Activated T-cell treated with anti-CD3 and anti-CD28 coated beads for 4 hours (primary cell): ENCODE results near the gene ADGRL1.

ENCODE experiments used
- DNase-seq: peaks from one replicate; pipeline ENCODE4 v3.0.0-alpha.2; 2020

Gene ADGRL1

DNA sequence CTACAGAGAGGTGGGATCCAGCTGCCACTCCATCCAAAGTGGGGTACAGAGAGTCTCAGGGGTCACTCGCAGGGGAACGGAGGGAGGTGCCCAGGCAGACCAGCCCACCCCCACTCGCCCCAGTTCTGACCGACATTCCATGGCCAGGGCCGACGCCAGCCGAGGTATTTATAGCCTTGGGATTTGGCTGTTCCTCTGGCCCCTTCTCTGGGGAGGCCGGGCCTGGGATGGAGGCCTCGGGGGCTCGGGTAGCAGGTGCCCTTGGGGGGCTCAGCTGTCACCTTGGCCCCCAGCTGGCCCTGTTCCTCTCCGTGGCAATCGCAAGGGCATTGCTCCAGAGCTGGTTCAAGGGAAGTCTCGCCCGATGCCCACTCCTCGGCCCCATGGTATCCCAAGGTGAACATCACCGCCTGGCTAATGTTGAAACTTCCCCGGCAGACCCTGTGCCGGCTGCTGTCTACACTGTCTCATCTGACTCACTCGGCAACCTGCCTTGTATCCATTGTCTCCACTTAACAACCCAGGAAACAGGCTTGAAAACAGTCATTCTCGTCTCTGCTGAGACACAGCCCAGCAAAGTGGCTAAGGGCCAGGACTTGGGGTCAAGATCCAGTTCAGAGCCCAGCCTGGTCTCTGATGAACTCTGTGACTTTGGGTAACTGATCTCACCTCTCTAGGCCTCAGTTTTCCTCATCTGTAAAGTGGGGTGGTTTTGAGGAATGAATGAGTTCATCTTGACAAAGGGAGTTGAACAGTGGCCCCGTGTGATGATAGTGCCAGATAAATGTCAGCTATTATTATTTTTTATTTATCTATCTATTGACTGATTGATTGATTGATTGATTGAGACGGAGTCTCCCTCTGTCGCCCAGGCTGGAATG is 98.1 kb downstream of the ADGRL1 start:
- DNase-seq, result no peak

DNA sequence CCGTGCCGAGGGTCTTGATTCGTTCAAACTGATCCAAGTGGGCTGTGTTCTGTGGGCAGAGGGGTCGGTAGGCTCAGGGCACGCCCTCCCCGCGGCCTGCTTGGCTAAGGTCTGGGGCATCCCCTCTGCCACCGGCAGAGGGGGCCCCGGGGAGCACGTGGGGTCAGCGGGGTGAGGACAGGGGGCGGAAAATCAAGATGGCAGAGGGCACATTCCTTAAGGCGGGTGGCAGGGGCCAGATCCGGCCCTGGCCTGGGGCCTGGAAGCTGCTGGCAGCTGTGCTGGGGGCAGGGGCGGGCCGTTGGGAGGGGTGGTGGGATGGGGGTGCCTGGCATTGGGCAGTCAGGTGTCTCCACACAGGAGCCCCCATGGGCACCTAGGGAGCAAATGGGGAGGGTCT is 99.1 kb downstream of the ADGRL1 start:
- no peak for DNase-seq

GRCh38 chr19:14105680-14106079 is 100.3 kb downstream of the ADGRL1 start:
- DNase-seq, result no peak

DNA sequence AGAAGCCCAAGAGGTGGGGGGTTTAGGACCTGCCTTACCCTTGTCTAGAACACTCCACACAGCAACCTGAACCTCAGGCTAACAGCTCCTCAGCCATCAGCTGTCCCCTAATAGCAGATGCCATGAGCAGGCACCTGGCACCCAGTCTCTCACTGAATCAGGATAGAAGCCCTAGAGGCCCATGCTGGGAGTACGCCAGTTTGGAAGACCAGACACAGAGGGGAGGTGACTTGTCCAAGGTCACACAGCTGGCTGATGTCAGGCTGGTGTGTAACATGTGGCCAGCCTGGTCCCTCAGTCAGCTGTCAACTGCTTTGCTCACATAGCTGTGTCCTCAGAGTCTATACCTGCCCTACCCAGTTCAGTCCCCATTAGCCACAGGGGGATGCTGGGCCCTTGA is 102.7 kb downstream of the ADGRL1 start:
- DNase-seq, result no peak

GRCh38 chr19:14102756-14103155 is 103.2 kb downstream of the ADGRL1 start:
- no peak for DNase-seq

- DNase-seq, result no peak
These were observed 103.8 kb downstream of the ADGRL1 start for GRCh38 chr19:14102102-14102696.

DNA sequence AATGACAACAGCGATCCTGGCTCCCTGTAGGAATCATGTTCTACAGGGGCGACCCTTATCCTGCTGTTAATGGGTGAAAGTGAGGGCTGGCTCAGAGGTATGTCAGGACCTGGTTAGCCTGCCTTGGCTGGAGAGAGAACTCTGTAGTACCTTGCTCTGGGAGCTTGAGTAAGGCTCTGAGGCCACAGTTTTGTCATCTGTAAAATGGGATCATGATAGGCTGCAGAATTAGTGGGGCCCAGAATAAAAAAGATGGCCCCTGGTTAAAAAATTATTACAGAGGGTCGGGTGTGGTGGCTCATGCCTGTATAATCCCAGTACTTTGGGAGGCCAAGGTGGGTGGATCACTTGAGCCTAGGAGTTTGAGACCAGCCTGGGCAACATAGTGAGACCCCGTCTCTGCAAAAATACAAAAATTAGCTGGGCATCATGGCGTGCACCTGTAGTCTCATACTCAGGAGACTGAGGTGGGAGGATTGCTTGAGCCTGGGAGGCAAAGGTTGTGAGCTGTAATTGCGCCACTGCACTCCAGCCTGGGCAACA is 104.9 kb downstream of the ADGRL1 start:
- no peak for DNase-seq
